ENCODE results near the gene FBXO4.
"Not testable (repeated sequence)": the region's sequence is repeated elsewhere in the genome, so short reads cannot be mapped to it uniquely, and the experiment has no call there.

The FBXO4 gene

DNA sequence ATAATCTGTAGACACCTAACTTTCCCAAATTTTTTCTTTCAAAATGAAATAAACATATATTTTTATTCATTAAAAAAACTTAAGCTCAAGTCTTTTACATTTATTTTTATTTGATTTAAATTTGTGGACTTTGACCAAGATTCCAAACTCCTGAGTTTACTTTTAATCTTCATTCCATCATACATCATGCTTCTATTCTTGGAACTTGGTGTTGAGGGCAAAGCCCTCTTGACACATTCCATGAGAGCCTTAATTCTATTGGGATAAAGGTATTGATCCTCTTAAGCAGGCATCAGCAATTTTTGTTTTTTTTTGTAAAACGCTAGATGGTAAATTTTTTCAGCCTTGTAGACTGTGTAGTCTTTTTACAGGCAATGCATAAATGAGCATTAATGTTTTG, 53.6 kb downstream of the FBXO4 start:
- no peak overlapping the region for H3K27ac ChIP-seq (replicated peaks; ENCODE audit: low read length)

DNA sequence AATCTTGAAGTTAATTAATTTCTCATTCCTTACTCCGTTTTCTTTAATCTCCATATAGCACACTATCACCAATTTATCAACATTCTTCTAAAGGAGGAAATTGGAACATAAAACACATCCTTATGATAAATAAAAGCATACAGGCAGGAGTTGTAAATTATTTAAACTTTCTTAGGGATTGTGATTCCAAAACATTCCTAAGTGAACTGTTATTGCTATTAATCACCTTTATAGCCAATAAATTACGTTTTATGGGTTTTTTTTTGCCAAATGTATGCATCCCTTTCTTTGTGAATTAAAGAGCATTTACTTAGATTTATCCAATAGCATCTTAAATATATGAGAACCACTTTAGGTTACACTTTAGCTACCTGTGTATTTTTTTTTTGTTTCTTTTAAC, 55.3 kb downstream of the FBXO4 start:
- no peak for DNase-seq (ENCODE audit: low spot score)
- no peak overlapping the region for H2BK12ac ChIP-seq (ENCODE audit: low read length)
- H3K18ac ChIP-seq (ENCODE audit: low read length) = no peak overlapping the region

More for the DNA sequence above, 53.6 kb downstream of the FBXO4 start:
- Histone ChIP-seq H3K36me3 (replicated peaks in 1 of 2; ENCODE audit: control insufficient read depth in 2 of 2, insufficient read depth in 2 of 2, low read length in 2 of 2) (no peaks in the 10 kb centered on the region), H4K91ac (ENCODE audit: low read depth, low read length, poor library complexity) (no peak overlapping the region), H3K4me2 (ENCODE audit: insufficient read depth, low read length, poor library complexity, severe bottlenecking) (no peak overlapping the region), H3K4ac (ENCODE audit: low read length) (no peak overlapping the region), H2BK5ac (ENCODE audit: low read length) (no peak overlapping the region), H3K9me3 (replicated peaks in 1 of 2; ENCODE audit: control insufficient read depth in 2 of 2, insufficient read depth in 1 of 2, low read depth in 1 of 2, low read length in 2 of 2) (peaks cover 0 to 2% of the 10 kb centered on the region in 2 donors), H2BK120ac (ENCODE audit: low read depth, low read length) (no peak overlapping the region), H2AK5ac (ENCODE audit: low read depth, low read length) (no peak overlapping the region), H3K18ac (ENCODE audit: low read length) (no peak overlapping the region), H2BK15ac (ENCODE audit: low read length) (no peak overlapping the region), H4K8ac (ENCODE audit: low read depth, low read length) (no peak overlapping the region), H3K27me3 (ENCODE audit: control insufficient read depth in 3 of 3, insufficient read depth in 3 of 3, low read depth in 1 of 3, low read length in 3 of 3) (no peaks in the 10 kb centered on the region), H3K23ac (ENCODE audit: low read depth, low read length, poor library complexity) (no peak overlapping the region), H3K4me1 (ENCODE audit: control insufficient read depth in 2 of 2, insufficient read depth in 1 of 2, low read depth in 1 of 2, low read length in 2 of 2) (no peaks in the 10 kb centered on the region), H2BK12ac (ENCODE audit: low read length) (no peak overlapping the region), H3K14ac (ENCODE audit: low read length) (no peak overlapping the region), H3K79me1 (ENCODE audit: low read depth, low read length) (no peaks in the 10 kb centered on the region), H3K9ac (ENCODE audit: low read depth, low read length, poor library complexity) (no peak overlapping the region), H2AFZ (ENCODE audit: low read length) (no peak overlapping the region), H3K4me3 (ENCODE audit: low read length in 2 of 2) (no peak overlapping the region)
- DNase-seq (ENCODE audit: low spot score) = no peak
- WGBS, 2 donors (ENCODE audit: extremely low coverage in 2 of 2, insufficient read length in 2 of 2, insufficient replicate concordance in 1 of 2) = no CpG with 5 or more reads among the region's 1 CpG

DNA sequence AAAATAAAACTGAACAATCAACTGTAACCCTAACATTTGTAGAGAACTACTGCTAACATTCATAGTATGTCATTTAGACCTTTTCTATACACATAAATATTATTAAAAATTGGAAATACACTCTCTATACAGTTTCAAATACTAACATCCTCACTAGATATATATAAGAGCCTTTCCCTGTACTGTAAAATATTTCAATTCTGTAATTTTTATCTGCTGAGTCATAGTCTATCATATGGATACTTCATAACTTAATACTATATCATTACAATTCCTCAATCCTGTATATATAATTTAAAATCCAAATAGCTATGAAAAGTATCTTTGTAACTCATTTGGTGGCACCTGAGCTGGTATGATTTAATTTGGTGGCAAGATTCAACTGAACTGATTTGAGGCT, 55.8 kb downstream of the FBXO4 start:
- Histone ChIP-seq H4K8ac (ENCODE audit: low read depth, low read length) (no peak overlapping the region), H3K9me3 (replicated peaks in 1 of 2; ENCODE audit: control insufficient read depth in 2 of 2, insufficient read depth in 1 of 2, low read depth in 1 of 2, low read length in 2 of 2) (no peaks in the 10 kb centered on the region), H3K4me2 (ENCODE audit: insufficient read depth, low read length, poor library complexity, severe bottlenecking) (no peak overlapping the region), H3K23ac (ENCODE audit: low read depth, low read length, poor library complexity) (no peak overlapping the region), H2BK15ac (ENCODE audit: low read length) (no peak overlapping the region), H2BK120ac (ENCODE audit: low read depth, low read length) (no peak overlapping the region), H4K91ac (ENCODE audit: low read depth, low read length, poor library complexity) (no peak overlapping the region), H3K4me1 (ENCODE audit: control insufficient read depth in 2 of 2, insufficient read depth in 1 of 2, low read depth in 1 of 2, low read length in 2 of 2) (no peaks in the 10 kb centered on the region), H3K18ac (ENCODE audit: low read length) (no peak overlapping the region), H2BK5ac (ENCODE audit: low read length) (no peak overlapping the region), H3K14ac (ENCODE audit: low read length) (no peak overlapping the region), H3K36me3 (replicated peaks in 1 of 2; ENCODE audit: control insufficient read depth in 2 of 2, insufficient read depth in 2 of 2, low read length in 2 of 2) (no peaks in the 10 kb centered on the region), H2BK12ac (ENCODE audit: low read length) (no peak overlapping the region), H3K4me3 (ENCODE audit: low read length in 2 of 2) (no peak overlapping the region), H3K4ac (ENCODE audit: low read length) (no peak overlapping the region), H3K9ac (ENCODE audit: low read depth, low read length, poor library complexity) (no peak overlapping the region), H3K79me1 (ENCODE audit: low read depth, low read length) (no peaks in the 10 kb centered on the region), H2AK5ac (ENCODE audit: low read depth, low read length) (no peak overlapping the region), H3K27me3 (ENCODE audit: control insufficient read depth in 3 of 3, insufficient read depth in 3 of 3, low read depth in 1 of 3, low read length in 3 of 3) (no peaks in the 10 kb centered on the region), H2AFZ (ENCODE audit: low read length) (no peak overlapping the region), H3K27ac (replicated peaks; ENCODE audit: low read length) (no peak overlapping the region)
- DNase-seq (ENCODE audit: low spot score) = no peak

More for the DNA sequence above, 55.3 kb downstream of the FBXO4 start:
- H3K27me3 ChIP-seq (ENCODE audit: control insufficient read depth in 3 of 3, insufficient read depth in 3 of 3, low read depth in 1 of 3, low read length in 3 of 3) = no peaks in the 10 kb centered on the region
- H3K4ac ChIP-seq (ENCODE audit: low read length) = no peak overlapping the region
- H3K4me1 ChIP-seq (ENCODE audit: control insufficient read depth in 2 of 2, insufficient read depth in 1 of 2, low read depth in 1 of 2, low read length in 2 of 2) = no peaks in the 10 kb centered on the region
- H2AFZ ChIP-seq (ENCODE audit: low read length) = no peak overlapping the region
- no peak overlapping the region for H3K23ac ChIP-seq (ENCODE audit: low read depth, low read length, poor library complexity)
- no peak overlapping the region for H2AK5ac ChIP-seq (ENCODE audit: low read depth, low read length)
- H4K8ac ChIP-seq (ENCODE audit: low read depth, low read length) = no peak overlapping the region
- H2BK15ac ChIP-seq (ENCODE audit: low read length) = no peak overlapping the region
- no peak overlapping the region for H3K27ac ChIP-seq (replicated peaks; ENCODE audit: low read length)
- no peak overlapping the region for H3K4me3 ChIP-seq (ENCODE audit: low read length in 2 of 2)
- no peaks in the 10 kb centered on the region for H3K79me1 ChIP-seq (ENCODE audit: low read depth, low read length)
- no peak overlapping the region for H2BK5ac ChIP-seq (ENCODE audit: low read length)
- no peaks in the 10 kb centered on the region for H3K9me3 ChIP-seq (replicated peaks in 1 of 2; ENCODE audit: control insufficient read depth in 2 of 2, insufficient read depth in 1 of 2, low read depth in 1 of 2, low read length in 2 of 2)
- H3K4me2 ChIP-seq (ENCODE audit: insufficient read depth, low read length, poor library complexity, severe bottlenecking) = no peak overlapping the region
- no peak overlapping the region for H3K14ac ChIP-seq (ENCODE audit: low read length)
- no peak overlapping the region for H2BK120ac ChIP-seq (ENCODE audit: low read depth, low read length)
- WGBS, 2 donors (ENCODE audit: extremely low coverage in 2 of 2, insufficient read length in 2 of 2, insufficient replicate concordance in 1 of 2) = 100% methylated on average over 1 of the region's 2 CpGs; no CpG with 5 or more reads in 1 of the 2 donors
- H3K36me3 ChIP-seq (replicated peaks in 1 of 2; ENCODE audit: control insufficient read depth in 2 of 2, insufficient read depth in 2 of 2, low read length in 2 of 2) = no peaks in the 10 kb centered on the region
- H4K91ac ChIP-seq (ENCODE audit: low read depth, low read length, poor library complexity) = no peak overlapping the region
- no peak overlapping the region for H3K9ac ChIP-seq (ENCODE audit: low read depth, low read length, poor library complexity)

DNA sequence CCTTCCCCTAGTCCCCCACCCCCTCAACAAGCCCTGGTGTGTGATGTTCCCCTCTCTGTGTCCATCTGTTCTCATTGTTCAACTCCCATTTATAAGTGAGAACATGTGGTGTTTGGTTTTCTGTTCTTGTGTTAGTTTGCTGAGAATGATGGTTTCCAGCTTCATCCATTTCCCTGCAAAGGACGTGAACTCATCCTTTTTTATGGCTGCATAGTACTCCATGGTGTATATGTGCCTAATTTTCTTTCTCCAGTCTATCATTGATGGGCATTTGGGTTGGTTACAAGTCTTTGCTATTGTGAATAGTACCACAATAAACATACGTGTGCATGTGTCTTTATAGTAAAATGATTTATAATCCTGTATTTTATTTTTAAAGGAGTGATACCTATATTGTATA, 57.8 kb downstream of the FBXO4 start:
- H3K36me3 ChIP-seq (replicated peaks in 1 of 2; ENCODE audit: control insufficient read depth in 2 of 2, insufficient read depth in 2 of 2, low read length in 2 of 2); H2BK12ac ChIP-seq (ENCODE audit: low read length); H3K4me2 ChIP-seq (ENCODE audit: insufficient read depth, low read length, poor library complexity, severe bottlenecking); H3K9me3 ChIP-seq (replicated peaks in 1 of 2; ENCODE audit: control insufficient read depth in 2 of 2, insufficient read depth in 1 of 2, low read depth in 1 of 2, low read length in 2 of 2); H3K23ac ChIP-seq (ENCODE audit: low read depth, low read length, poor library complexity); DNase-seq (ENCODE audit: low spot score); H2BK5ac ChIP-seq (ENCODE audit: low read length); H3K14ac ChIP-seq (ENCODE audit: low read length); H3K9ac ChIP-seq (ENCODE audit: low read depth, low read length, poor library complexity); H4K8ac ChIP-seq (ENCODE audit: low read depth, low read length); H3K27ac ChIP-seq (replicated peaks; ENCODE audit: low read length); H3K4me3 ChIP-seq (ENCODE audit: low read length in 2 of 2); H2BK120ac ChIP-seq (ENCODE audit: low read depth, low read length); H3K4me1 ChIP-seq (ENCODE audit: control insufficient read depth in 2 of 2, insufficient read depth in 1 of 2, low read depth in 1 of 2, low read length in 2 of 2); H3K79me1 ChIP-seq (ENCODE audit: low read depth, low read length); H2BK15ac ChIP-seq (ENCODE audit: low read length); H3K18ac ChIP-seq (ENCODE audit: low read length); H2AFZ ChIP-seq (ENCODE audit: low read length); H3K4ac ChIP-seq (ENCODE audit: low read length); H4K91ac ChIP-seq (ENCODE audit: low read depth, low read length, poor library complexity); H3K27me3 ChIP-seq (ENCODE audit: control insufficient read depth in 3 of 3, insufficient read depth in 3 of 3, low read depth in 1 of 3, low read length in 3 of 3); H2AK5ac ChIP-seq (ENCODE audit: low read depth, low read length): not testable (repeated sequence)
- no CpG with 5 or more reads among the region's 2 CpGs for WGBS, 2 donors (ENCODE audit: extremely low coverage in 2 of 2, insufficient read length in 2 of 2, insufficient replicate concordance in 1 of 2)

Measured in neuronal stem cell (in vitro differentiated cells).